RWPE2 (cell line): ENCODE measurements around the gene SEMA5A.

ENCODE experiments used
- ATAC-seq: fragments of 200-7000 bp; cut with Tn5 transposase; 3 replicates; pipeline ENCODE4 v1.9.1; 2021; ENCODE audit warnings: low read depth
- DNase-seq: peaks from one replicate; pipeline ENCODE4 v3.0.0-alpha.2; 2020; ENCODE audit warnings: low spot score
- H3K27ac ChIP-seq: fragments of 450-650 bp; 2 replicates; pipeline ENCODE4 v1.5.1; 2017; ENCODE audit warnings: mild to moderate bottlenecking; ENCODE audit not compliant: poor library complexity, severe bottlenecking
- H3K27me3 ChIP-seq: fragments of 250-450 bp; sonication (Bioruptor Pico); 2 replicates; pipeline ENCODE4 v1.5.1; 2021; ENCODE audit warnings: mild to moderate bottlenecking, moderate library complexity; ENCODE audit not compliant: insufficient read depth, poor library complexity, severe bottlenecking
- H3K36me3 ChIP-seq: fragments of 250-450 bp; sonication (Bioruptor Pico); 2 replicates; pipeline ENCODE4 v1.5.1; 2020; ENCODE audit warnings: low read depth, mild to moderate bottlenecking, moderate library complexity
- H3K4me1 ChIP-seq: fragments of 250-450 bp; sonication (Bioruptor Pico); 2 replicates; pipeline ENCODE4 v1.5.1; 2021; ENCODE audit warnings: mild to moderate bottlenecking, moderate library complexity; ENCODE audit not compliant: insufficient read depth, poor library complexity, severe bottlenecking
- H3K4me3 ChIP-seq: fragments of 250-450 bp; sonication (Bioruptor Pico); 2 replicates; pipeline ENCODE4 v1.5.1; 2021; ENCODE audit warnings: mild to moderate bottlenecking, moderate library complexity; ENCODE audit not compliant: severe bottlenecking
- H3K9me3 ChIP-seq: fragments of 250-450 bp; sonication (Bioruptor Pico); 2 replicates; pipeline ENCODE4 v1.5.1; 2021; ENCODE audit warnings: mild to moderate bottlenecking, moderate library complexity; ENCODE audit not compliant: severe bottlenecking
- CTCF ChIP-seq: fragments of 450-650 bp; IDR thresholded peaks from one replicate; pipeline ENCODE4 v1.5.1; 2017; ENCODE audit warnings: mild to moderate bottlenecking, moderate library complexity; ENCODE audit not compliant: poor library complexity, severe bottlenecking

SEMA5A gene

GRCh38 chr5:9386945-9387344 is 158.9 kb downstream of the SEMA5A start:
- Histone ChIP-seq H3K4me3 (no peak overlapping the region), H3K9me3 (no peaks in the 10 kb centered on the region), H3K36me3 (no peaks in the 10 kb centered on the region), H3K4me1 (no peaks in the 10 kb centered on the region), H3K27ac (no peak overlapping the region), H3K27me3 (no peaks in the 10 kb centered on the region)
- ATAC-seq (no peak), DNase-seq (no peak)
- no peak for TF ChIP-seq CTCF

- ATAC-seq (no peak), DNase-seq (no peak)
- Histone ChIP-seq H3K4me1 (peaks cover 21% of the 10 kb centered on the region), H3K36me3 (no peaks in the 10 kb centered on the region), H3K9me3 (no peaks in the 10 kb centered on the region), H3K4me3 (no peak overlapping the region), H3K27me3 (no peaks in the 10 kb centered on the region), H3K27ac (no peak overlapping the region)
- no peak for TF ChIP-seq CTCF
Observed at GRCh38 chr5:9382522-9382921, 163.4 kb downstream of the SEMA5A start.

GRCh38 chr5:9381464-9381863 is 164.4 kb downstream of the SEMA5A start:
- H3K4me3 ChIP-seq: no peak overlapping the region
- peaks cover 30% of the 10 kb centered on the region for H3K4me1 ChIP-seq
- H3K36me3 ChIP-seq: no peaks in the 10 kb centered on the region
- ATAC-seq (no peak), DNase-seq (no peak)
- H3K27ac ChIP-seq: peak overlapping the region; percentile 81
- no peaks in the 10 kb centered on the region for H3K27me3 ChIP-seq
- no peaks in the 10 kb centered on the region for H3K9me3 ChIP-seq
- no peak for TF ChIP-seq CTCF

GRCh38 chr5:9380109-9380508 is 165.8 kb downstream of the SEMA5A start:
- Histone ChIP-seq H3K9me3 (no peaks in the 10 kb centered on the region), H3K27ac (peak overlapping the region; percentile 81)
- peak; percentile 67 for DNase-seq

More at GRCh38 chr5:9380109-9380508, 165.8 kb downstream of the SEMA5A start:
- no peaks in the 10 kb centered on the region for H3K36me3 ChIP-seq
- peaks cover 36% of the 10 kb centered on the region for H3K4me1 ChIP-seq
- H3K27me3 ChIP-seq: no peaks in the 10 kb centered on the region
- no peak overlapping the region for H3K4me3 ChIP-seq
- peak; percentile 90 for ATAC-seq
- no peak for TF ChIP-seq CTCF
